NB4 (cell line): Measurements from ENCODE around the gene CHRDL2.
"Not testable (repeated sequence)": the region's sequence is repeated elsewhere in the genome, so short reads cannot be mapped to it uniquely, and the experiment has no call there.

Experiments
- CTCF ChIP-seq: IDR thresholded peaks from one replicate; pipeline ENCODE4 v1.5.1; 2012; ENCODE audit warnings: low read depth, low read length
- MAX ChIP-seq: IDR thresholded peaks from 2 replicates; pipeline ENCODE4 v1.6.1; 2011; ENCODE audit warnings: low read depth, low read length

GRCh38 chr11:74659124-74659523 is 72.1 kb downstream of the CHRDL2 start:
- not testable (repeated sequence) for TF ChIP-seq CTCF, MAX
